CD4-positive, alpha-beta memory T cell (primary cell): Measurements from ENCODE around the gene HSPA12B. TPM values are rescaled to one million over a fixed set of nuclear protein-coding genes. Genes with fewer than 3 reads are reported as not detected.

Experiments
- CTCF ChIA-PET: fragments of 350-600 bp; sonication (Branson Sonifier 250); formaldehyde crosslinking; loops from one replicate; lab custom pipeline; 2021; ENCODE audit warnings: inconsistent platforms; ENCODE audit not compliant: partially characterized antibody; lab: Charles Lee
- POLR2A ChIA-PET: fragments of 350-600 bp; sonication (Branson Sonifier 250); formaldehyde crosslinking; loops from one replicate; lab custom pipeline; 2021; ENCODE audit not compliant: partially characterized antibody; lab: Charles Lee
- DNase-seq, 5 donors: peaks; one replicate each; pipeline versions ENCODE4 v3.0.0 to v3.0.0-alpha.2; 2020 to 2022; ENCODE audit warnings: mixed read lengths in 1 of 5
- H3K27ac ChIP-seq: one replicate; pipeline ENCODE4 v1.7.0; 2013; ENCODE audit warnings: low read depth, low read length
- H3K27me3 ChIP-seq: 2 replicates; pipeline ENCODE4 v1.7.0; 2013; ENCODE audit warnings: mild to moderate bottlenecking, low read length, moderate library complexity; ENCODE audit not compliant: insufficient read depth
- H3K36me3 ChIP-seq: 2 replicates; pipeline ENCODE4 v1.7.0; 2013; ENCODE audit warnings: mild to moderate bottlenecking, low read length, moderate library complexity; ENCODE audit not compliant: insufficient read depth
- H3K4me1 ChIP-seq: 2 replicates; pipeline ENCODE4 v1.7.0; 2013; ENCODE audit warnings: mild to moderate bottlenecking, low read length, moderate library complexity; ENCODE audit not compliant: insufficient read depth
- H3K4me3 ChIP-seq, 2 donors: one replicate each; pipeline ENCODE4 v1.7.0; 2013; ENCODE audit warnings: low read length in 2 of 2, mild to moderate bottlenecking in 1 of 2
- H3K9me3 ChIP-seq, 2 donors: one replicate each; pipeline ENCODE4 v1.7.0; 2013; ENCODE audit warnings: low read length in 2 of 2, control low read depth in 1 of 2; ENCODE audit not compliant: control insufficient read depth in 1 of 2
- H3K27ac Mint-ChIP-seq, 7 donors: one replicate each; pipeline ENCODE4 v1.8.0; 2020 to 2021; ENCODE audit warnings: mixed read lengths in 7 of 7, mild to moderate bottlenecking in 6 of 7, inconsistent platforms in 3 of 7, moderate library complexity in 3 of 7
- H3K27me3 Mint-ChIP-seq, 2 donors: one replicate each; pipeline ENCODE4 v1.8.0; 2020 to 2021; ENCODE audit warnings: mixed read lengths in 2 of 2
- H3K36me3 Mint-ChIP-seq, 2 donors: one replicate each; pipeline ENCODE4 v1.8.0; 2020 to 2021; ENCODE audit warnings: mixed read lengths in 2 of 2, inconsistent platforms in 1 of 2, mild to moderate bottlenecking in 1 of 2
- H3K4me1 Mint-ChIP-seq, 4 donors: one replicate each; pipeline ENCODE4 v1.8.0; 2020 to 2021; ENCODE audit warnings: mixed read lengths in 4 of 4, mild to moderate bottlenecking in 1 of 4
- H3K4me3 Mint-ChIP-seq, 8 donors: one replicate each; pipeline ENCODE4 v1.8.0; 2020 to 2021; ENCODE audit warnings: mixed read lengths in 8 of 8, mild to moderate bottlenecking in 7 of 8, moderate library complexity in 6 of 8, inconsistent platforms in 3 of 8
- H3K9me3 Mint-ChIP-seq, 8 donors: one replicate each; pipeline ENCODE4 v1.8.0; 2020 to 2021; ENCODE audit warnings: mixed read lengths in 8 of 8, mild to moderate bottlenecking in 5 of 8, inconsistent platforms in 3 of 8, moderate library complexity in 1 of 8
- intact Hi-C: fragments of 100-400 bp; cut with micrococcal nuclease; formaldehyde crosslinking; loops from one replicate; pipeline ENCODE4 v1.15.1; 2023
- polyA plus RNA-seq, 2 donors: library from polyadenylated mRNA; unstranded; fragments of 300-500 nt; fragmentation: Illumina TruSeq; gene quantifications; one replicate each; pipeline ENCODE4 v1.2.3, GENCODE V29; 2021
- total RNA-seq, 2 experiments: library from RNA; stranded (reverse); gene quantifications; one replicate each; pipeline ENCODE4 v1.2.3, GENCODE V29; 2021

HSPA12B gene
- total and polyA plus RNA-seq, 4 experiments from 2014 or later, result 0.22 TPM; not detected in 3

- Histone ChIP-seq H3K4me3 (no peak overlapping the region), H3K36me3 (no peaks in the 10 kb centered on the region), H3K4me1 (no peaks in the 10 kb centered on the region), H3K9me3 (no peaks in the 10 kb centered on the region), H3K27ac (no peak overlapping the region), H3K27me3 (no peaks in the 10 kb centered on the region)
- no peaks in the 10 kb centered on the region for H3K36me3 Mint-ChIP-seq
- no peaks in the 10 kb centered on the region for H3K4me1 Mint-ChIP-seq
- H3K27ac Mint-ChIP-seq, result no peak overlapping the region
- DNase-seq, result no peak
- POLR2A ChIA-PET, result no interaction called here
- CTCF ChIA-PET, result interaction anchor here (0.9 to 3.3 kb wide), 4 partner anchors 10 to 21 kb away, joined by 3 to 13 read pairs (median 6); no protein-coding TSS in a partner anchor
- peaks cover 0 to 2% (median 0%) of the 10 kb centered on the region in 8 donors for H3K9me3 Mint-ChIP-seq
- H3K4me3 Mint-ChIP-seq, result no peak overlapping the region
- H3K27me3 Mint-ChIP-seq, result peaks cover 2 to 4% of the 10 kb centered on the region in 2 donors
- intact Hi-C loops, result no loop called here
Observed at GRCh38 chr20:3697588-3698305, 34.7 kb upstream of the HSPA12B start.

- Histone ChIP-seq H3K27me3 (no peaks in the 10 kb centered on the region), H3K4me3 (no peak overlapping the region), H3K36me3 (no peaks in the 10 kb centered on the region), H3K4me1 (no peaks in the 10 kb centered on the region), H3K27ac (no peak overlapping the region), H3K9me3 (no peaks in the 10 kb centered on the region)
- POLR2A ChIA-PET, result no interaction called here
- Mint-ChIP-seq H3K4me1 (no peaks in the 10 kb centered on the region), H3K27ac (peak overlapping the region in 1 of 7 donors; percentile 37), H3K9me3 (peaks cover 0 to 2% (median 0%) of the 10 kb centered on the region in 8 donors), H3K36me3 (no peaks in the 10 kb centered on the region), H3K4me3 (no peak overlapping the region), H3K27me3 (peaks cover 2 to 4% of the 10 kb centered on the region in 2 donors)
- intact Hi-C loops, result no loop called here
- DNase-seq, result no peak
- CTCF ChIA-PET, result interaction anchor here (0.9 to 1.2 kb wide), 3 partner anchors 9 to 13 kb away, joined by 3 to 4 read pairs (median 3); no protein-coding TSS in a partner anchor
Observed at GRCh38 chr20:3698591-3699001, 33.9 kb upstream of the HSPA12B start.

GRCh38 chr20:3699037-3699436 lies 33.4 kb upstream of the HSPA12B start:
- H3K27ac Mint-ChIP-seq, result no peak overlapping the region
- ChIA-PET POLR2A (no interaction called here), CTCF (interaction anchor here (0.9 to 1.2 kb wide), 4 partner anchors 8 to 54 kb away, joined by 3 to 4 read pairs (median 3); no protein-coding TSS in a partner anchor)
- H3K36me3 Mint-ChIP-seq, result no peaks in the 10 kb centered on the region
- H3K36me3 ChIP-seq, result no peaks in the 10 kb centered on the region
- intact Hi-C loops, result no loop called here
- H3K4me1 Mint-ChIP-seq, result no peaks in the 10 kb centered on the region
- no peaks in the 10 kb centered on the region for H3K9me3 ChIP-seq
- peaks cover 2 to 4% of the 10 kb centered on the region in 2 donors for H3K27me3 Mint-ChIP-seq
- peaks cover 0 to 2% (median 0%) of the 10 kb centered on the region in 8 donors for H3K9me3 Mint-ChIP-seq
- no peak overlapping the region for H3K4me3 Mint-ChIP-seq
- no peak overlapping the region for H3K27ac ChIP-seq
- H3K4me3 ChIP-seq, result no peak overlapping the region
- no peaks in the 10 kb centered on the region for H3K27me3 ChIP-seq
- no peak for DNase-seq
- H3K4me1 ChIP-seq, result no peaks in the 10 kb centered on the region

DNA sequence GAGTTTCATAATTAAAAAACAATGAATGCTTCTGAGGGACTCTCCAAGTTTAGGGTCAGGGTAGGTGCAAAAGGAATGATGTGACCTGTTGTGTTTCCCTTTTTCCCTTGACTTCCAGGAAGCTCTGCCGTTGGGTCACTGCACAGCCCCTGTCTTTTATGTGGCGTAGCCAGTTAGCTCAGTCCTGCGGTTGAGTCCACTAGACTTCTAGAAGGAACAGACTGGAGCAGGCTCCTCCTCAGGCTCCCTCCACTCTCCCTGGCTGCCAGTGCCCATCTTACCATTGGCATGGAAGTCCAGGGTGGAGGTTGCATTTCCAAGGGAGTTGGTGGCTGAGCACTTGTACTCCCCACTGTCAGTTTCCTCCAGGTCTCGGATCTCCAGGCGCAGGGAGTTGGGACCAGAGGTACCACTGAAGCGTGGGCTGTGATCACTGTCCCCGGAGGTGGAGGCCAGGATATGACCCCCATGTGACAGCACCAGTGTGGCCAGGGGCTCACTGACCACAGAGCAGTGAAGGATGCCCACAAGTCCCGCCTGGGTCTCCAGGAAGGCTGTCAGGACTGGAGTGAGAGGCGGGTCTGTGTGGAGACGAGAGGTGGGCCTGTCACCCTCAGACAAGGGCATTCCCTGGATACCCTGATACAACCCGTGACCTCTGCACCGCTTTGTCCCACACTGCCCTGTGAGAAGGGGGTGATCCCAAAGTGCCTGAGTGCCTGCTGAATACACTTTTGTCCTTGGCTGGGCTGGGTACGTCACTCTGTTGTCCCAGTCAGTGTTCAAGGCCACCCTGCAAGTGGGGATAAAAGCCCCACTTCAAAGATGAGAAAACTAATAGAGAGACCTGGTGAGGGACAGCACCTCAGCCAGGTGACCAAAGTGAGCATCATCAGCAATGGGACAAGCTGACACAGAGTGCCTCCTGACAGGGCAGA lies 31.2 kb upstream of the HSPA12B start:
- no peak overlapping the region for H3K4me3 Mint-ChIP-seq
- no peaks in the 10 kb centered on the region for H3K4me1 ChIP-seq
- H3K36me3 ChIP-seq, result no peaks in the 10 kb centered on the region
- no peaks in the 10 kb centered on the region for H3K4me1 Mint-ChIP-seq
- POLR2A ChIA-PET, result no interaction called here
- intact Hi-C loops, result no loop called here
- H3K9me3 Mint-ChIP-seq, result peaks cover 0 to under 1% (median 0%) of the 10 kb centered on the region in 8 donors
- DNase-seq, result no peak
- no peak overlapping the region for H3K27ac Mint-ChIP-seq
- H3K9me3 ChIP-seq, result no peaks in the 10 kb centered on the region
- H3K36me3 Mint-ChIP-seq, result no peaks in the 10 kb centered on the region
- CTCF ChIA-PET, result interaction anchor here (0.6 to 1.6 kb wide), 3 partner anchors 9 to 10 kb away, joined by 3 to 7 read pairs (median 4); no protein-coding TSS in a partner anchor
- H3K4me3 ChIP-seq, result no peak overlapping the region
- H3K27me3 ChIP-seq, result no peaks in the 10 kb centered on the region
- H3K27me3 Mint-ChIP-seq, result peaks cover 2 to 4% of the 10 kb centered on the region in 2 donors
- no peak overlapping the region for H3K27ac ChIP-seq

DNA sequence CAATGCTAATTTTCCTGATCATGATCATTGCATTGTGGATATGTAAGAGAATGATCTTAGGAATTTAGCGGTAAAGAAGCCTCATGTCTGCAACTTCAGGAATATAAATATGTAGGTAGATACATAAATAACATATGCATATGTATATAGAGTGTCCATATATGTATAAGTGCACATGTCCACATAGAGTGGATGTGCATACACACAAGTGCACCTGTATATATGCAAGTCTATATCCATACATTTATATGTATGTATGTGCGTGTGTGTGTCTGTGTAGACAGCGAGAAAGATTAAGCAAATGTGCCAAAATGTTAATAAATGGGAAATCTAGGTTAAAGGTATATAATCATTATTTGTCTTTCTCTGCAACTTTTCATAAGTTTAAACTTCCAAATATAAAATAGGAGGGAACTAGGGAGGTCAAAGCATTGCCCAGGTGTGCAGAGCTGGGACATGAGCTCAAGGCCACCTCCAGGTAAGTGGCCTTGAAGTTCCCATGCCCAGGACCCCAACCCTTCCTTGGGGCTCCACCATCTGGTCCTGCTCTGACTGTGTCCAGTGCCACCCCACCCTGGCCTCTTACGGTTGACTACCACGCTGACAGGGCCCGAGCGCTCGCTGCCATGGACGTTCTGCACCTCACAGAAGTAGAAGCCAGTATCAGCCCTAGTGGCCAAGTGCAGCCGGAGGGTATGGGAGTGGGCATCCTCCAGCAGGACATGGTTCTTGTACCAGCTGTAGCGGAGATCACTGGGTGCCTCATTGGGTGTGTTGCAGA lies 29.7 kb upstream of the HSPA12B start:
- ChIA-PET POLR2A (no interaction called here), CTCF (interaction anchor here (1.2 kb wide), 1 partner anchor 8 kb away, joined by 4 read pairs; no protein-coding TSS in a partner anchor)
- Mint-ChIP-seq H3K27me3 (peaks cover 2 to 4% of the 10 kb centered on the region in 2 donors), H3K36me3 (no peaks in the 10 kb centered on the region), H3K4me1 (no peaks in the 10 kb centered on the region), H3K4me3 (no peak overlapping the region), H3K9me3 (no peaks in the 10 kb centered on the region), H3K27ac (no peak overlapping the region)
- Histone ChIP-seq H3K4me3 (no peak overlapping the region), H3K27me3 (no peaks in the 10 kb centered on the region), H3K36me3 (no peaks in the 10 kb centered on the region), H3K27ac (no peak overlapping the region), H3K4me1 (no peaks in the 10 kb centered on the region), H3K9me3 (no peaks in the 10 kb centered on the region)
- intact Hi-C loops, result no loop called here
- DNase-seq, result no peak

DNA sequence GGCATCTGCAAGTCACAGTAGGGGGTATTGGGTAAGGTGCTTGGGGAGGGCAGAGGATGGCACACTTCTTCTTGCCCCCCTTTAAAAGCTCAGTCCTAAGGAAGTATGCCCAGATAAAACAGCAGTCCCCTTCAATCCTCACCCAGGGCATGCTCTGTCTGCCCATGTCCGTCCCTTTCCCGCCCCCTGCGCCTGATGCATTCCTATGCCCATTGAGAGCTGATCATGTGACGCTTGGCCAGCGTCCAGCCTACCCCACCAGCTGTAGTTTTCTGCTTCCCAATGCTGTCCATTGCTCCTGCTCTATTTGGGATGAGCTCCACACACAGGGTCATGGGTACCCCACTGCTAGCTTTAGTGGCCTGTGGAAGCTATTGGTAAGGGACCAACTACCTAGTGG lies 28.4 kb upstream of the HSPA12B start:
- Mint-ChIP-seq H3K27me3 (peaks cover 2% of the 10 kb centered on the region in 2 donors), H3K9me3 (no peaks in the 10 kb centered on the region), H3K4me3 (no peak overlapping the region), H3K4me1 (peaks cover 0 to 2% (median under 1%) of the 10 kb centered on the region in 4 donors), H3K36me3 (no peaks in the 10 kb centered on the region), H3K27ac (no peak overlapping the region)
- POLR2A ChIA-PET, result no interaction called here
- H3K9me3 ChIP-seq, result no peaks in the 10 kb centered on the region
- DNase-seq, result no peak
- H3K4me1 ChIP-seq, result no peaks in the 10 kb centered on the region
- intact Hi-C loops, result no loop called here
- H3K4me3 ChIP-seq, result no peak overlapping the region
- no peaks in the 10 kb centered on the region for H3K27me3 ChIP-seq
- CTCF ChIA-PET, result interaction anchor here (0.8 kb wide), 1 partner anchor 12 kb away, joined by 3 read pairs; no protein-coding TSS in a partner anchor
- no peaks in the 10 kb centered on the region for H3K36me3 ChIP-seq
- no peak overlapping the region for H3K27ac ChIP-seq
